GM18508 (cell line): ENCODE measurements around the gene ASCC1.
"Not testable (repeated sequence)": the region's sequence is repeated elsewhere in the genome, so short reads cannot be mapped to it uniquely, and the experiment has no call there.

Experiments
- ATAC-seq: cut with Tn5 transposase; IDR thresholded peaks from one replicate; pipeline ENCODE4 v1.9.1; 2021; ENCODE audit warnings: moderate number of reproducible peaks; ENCODE audit not compliant: insufficient read depth, unreplicated experiment

Gene ASCC1

GRCh38 chr10:72173619-72174296, 42.3 kb downstream of the ASCC1 start:
- no peak for ATAC-seq

- no peak for ATAC-seq
These were observed 42.8 kb downstream of the ASCC1 start for GRCh38 chr10:72173262-72173618.

GRCh38 chr10:72171175-72171630, 44.9 kb downstream of the ASCC1 start:
- ATAC-seq: no peak

DNA sequence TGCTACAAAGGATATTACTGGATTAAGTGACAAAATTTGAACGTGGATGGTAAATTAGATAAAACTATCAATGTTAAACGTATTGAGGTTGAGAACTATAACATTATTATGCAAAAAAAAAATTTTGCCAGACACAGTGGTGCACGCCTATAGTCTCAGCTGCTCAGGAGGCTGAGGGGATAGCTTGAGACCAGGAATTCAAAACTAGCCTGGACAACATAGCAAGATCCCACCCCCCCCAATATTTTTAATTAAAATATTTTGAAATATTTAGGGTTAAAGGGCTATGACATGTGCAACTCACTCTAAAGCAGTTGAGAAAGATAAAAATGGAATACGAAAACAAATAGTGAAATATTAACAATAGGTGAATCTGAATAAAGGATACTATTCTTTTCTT, 45.3 kb downstream of the ASCC1 start:
- no peak for ATAC-seq

DNA sequence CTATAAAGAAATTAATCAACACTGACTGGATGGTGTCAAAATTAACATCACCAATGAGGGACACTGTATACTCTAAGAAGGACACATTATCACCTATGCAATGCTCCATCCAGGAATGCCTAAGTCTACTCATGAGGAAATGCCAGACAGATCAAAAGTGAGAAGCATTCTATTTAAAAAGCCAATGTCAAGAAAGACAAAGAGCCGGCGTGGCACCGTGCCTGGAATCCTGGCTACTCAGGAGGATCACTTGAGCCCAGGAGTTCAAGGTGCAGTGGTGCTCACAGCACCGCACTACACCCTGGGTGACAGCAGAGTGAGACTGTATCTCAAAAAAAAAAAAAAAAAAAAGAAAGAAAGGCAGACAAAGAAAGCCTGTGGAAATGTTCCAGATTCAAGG, 45.8 kb downstream of the ASCC1 start:
- ATAC-seq: no peak

GRCh38 chr10:72167118-72167517, 49.0 kb downstream of the ASCC1 start:
- no peak for ATAC-seq

DNA sequence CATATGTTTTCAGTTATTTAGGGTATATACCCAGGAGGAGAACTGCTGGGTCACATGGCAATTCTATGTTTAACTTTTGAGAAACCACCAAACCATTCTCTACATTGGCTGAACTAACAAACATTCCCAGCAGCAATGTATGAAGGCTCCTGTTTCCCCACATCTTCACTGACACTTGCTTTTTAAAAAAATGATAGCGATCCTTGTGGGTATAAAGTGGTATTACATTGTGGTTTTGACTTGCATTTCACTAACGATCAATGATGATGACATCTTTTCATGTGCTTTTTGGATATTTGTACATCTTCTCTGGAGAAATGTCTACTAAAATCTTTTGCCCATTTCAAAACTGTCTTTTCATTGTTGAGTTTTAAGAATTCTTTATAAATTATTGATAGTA, 51.5 kb downstream of the ASCC1 start:
- ATAC-seq: no peak

DNA sequence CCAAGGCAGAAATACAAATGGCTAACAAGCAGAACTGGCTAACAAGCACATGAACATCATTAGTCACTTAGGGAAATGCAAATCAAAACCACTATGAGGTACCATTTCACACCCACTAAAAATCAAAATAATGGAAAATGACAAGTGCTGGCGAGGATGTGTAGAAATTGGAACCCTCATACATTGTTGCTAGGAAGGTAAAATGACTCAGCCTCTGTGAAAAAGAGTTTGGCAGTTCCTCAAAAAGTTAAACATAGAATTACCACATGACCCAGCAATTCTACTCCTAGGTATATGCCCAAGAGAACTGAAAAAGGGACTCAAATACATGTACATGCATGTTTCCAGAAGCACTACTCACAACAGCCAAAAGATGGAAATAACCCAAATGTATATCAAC, 53.1 kb downstream of the ASCC1 start:
- no peak for ATAC-seq

DNA sequence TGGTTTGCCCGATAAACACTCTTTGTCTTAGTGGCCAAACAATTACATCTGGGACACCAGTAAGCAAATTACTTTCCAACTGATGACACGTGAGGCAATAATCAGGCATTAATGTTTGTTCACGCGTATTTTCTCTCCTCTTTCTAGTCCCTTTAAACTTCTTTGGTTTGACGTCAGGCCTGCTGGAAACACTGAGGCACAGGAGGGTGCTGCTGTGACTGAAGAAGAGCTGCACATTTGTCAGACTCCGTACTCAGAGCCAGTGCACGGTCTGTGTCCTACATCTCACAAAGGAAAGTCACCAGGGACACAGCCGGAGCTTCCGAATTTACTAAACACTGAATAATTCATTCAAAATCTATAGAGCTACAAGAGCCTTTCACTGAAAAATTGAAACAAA, 57.9 kb downstream of the ASCC1 start:
- ATAC-seq: no peak

GRCh38 chr10:72156223-72156622, 59.9 kb downstream of the ASCC1 start:
- no peak for ATAC-seq

DNA sequence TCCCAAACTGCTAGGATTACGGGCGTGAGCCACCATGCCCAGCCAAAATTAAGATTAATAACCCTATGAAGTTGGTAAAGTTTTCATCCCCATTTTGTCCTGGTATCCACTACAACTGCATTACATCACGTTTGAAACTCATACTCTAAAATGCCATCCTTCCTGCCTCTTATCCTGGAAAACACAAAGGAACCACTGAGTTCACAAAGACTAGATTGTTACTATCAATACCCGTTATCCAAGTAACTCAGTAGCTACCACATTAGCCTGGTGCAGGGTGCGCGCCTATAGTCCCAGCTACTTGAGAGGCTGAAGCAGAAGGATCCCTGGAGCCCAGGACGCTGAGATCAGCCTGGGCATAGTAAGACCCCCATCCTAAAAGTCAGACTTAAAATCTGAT, 63.8 kb downstream of the ASCC1 start:
- no peak for ATAC-seq

DNA sequence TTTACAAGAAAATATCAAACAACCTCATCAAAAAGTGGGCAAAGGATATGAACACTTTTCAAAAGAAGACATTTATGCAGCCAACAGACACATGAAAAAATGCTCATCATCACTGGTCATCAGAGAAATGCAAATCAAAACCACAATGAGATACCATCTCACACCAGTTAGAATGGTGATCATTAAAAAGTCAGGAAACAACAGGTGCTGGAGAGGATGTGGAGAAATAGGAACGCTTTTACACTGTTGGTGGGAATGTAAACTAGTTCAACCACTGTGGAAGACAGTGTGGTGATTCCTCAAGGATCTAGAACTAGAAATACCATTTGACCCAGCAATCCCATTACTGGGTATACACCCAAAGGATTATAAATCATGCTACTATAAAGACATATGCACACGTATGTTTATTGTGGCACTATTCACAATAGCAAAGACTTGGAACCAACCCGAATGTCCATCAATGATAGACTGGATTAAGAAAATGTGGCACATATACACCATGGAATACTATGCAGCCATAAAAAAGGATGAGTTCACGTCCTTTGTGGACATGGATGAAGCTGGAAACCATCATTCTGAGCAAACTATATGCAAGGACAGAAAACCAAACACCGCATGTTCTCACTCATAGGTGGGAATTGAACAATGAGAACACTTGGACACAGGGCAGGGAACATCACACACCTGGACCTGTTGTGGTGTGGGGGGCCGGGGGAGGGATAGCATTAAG, 65.2 kb downstream of the ASCC1 start:
- not testable (repeated sequence) for ATAC-seq

DNA sequence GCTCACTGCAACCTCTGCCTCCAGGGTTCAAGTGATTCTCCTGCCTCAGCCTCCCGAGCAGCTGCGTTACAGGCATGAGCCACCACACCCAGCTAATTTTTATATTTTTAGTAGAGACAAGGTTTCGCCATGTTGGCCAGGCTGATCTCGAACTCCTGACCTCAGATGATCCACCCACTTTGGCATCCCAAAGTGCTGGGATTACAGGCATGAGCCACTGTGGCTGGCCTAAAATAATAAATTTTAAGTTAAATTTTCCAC, 68.8 kb downstream of the ASCC1 start:
- not testable (repeated sequence) for ATAC-seq

- no peak for ATAC-seq
These were observed 69.3 kb downstream of the ASCC1 start for GRCh38 chr10:72146559-72147323.

GRCh38 chr10:72146071-72146470, 70.0 kb downstream of the ASCC1 start:
- no peak for ATAC-seq

GRCh38 chr10:72145657-72146056, 70.4 kb downstream of the ASCC1 start:
- ATAC-seq: no peak

DNA sequence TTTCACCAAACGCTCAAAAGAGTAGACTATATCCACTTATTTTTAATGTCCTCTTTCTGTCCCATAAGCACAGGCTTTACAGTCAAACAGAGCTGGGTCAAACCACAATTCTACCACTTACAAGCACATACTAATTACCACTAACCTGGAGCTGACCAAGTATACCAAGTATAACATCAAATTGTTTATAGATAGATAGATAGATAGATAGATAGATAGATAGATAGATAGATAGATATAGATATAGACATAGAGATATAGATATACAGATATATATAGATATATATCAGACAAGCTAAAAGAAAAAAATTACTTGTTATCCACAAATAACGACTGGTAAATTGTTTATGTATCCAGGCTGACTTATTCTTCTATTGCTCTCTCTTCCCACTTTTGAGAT, 75.2 kb downstream of the ASCC1 start:
- ATAC-seq: no peak

DNA sequence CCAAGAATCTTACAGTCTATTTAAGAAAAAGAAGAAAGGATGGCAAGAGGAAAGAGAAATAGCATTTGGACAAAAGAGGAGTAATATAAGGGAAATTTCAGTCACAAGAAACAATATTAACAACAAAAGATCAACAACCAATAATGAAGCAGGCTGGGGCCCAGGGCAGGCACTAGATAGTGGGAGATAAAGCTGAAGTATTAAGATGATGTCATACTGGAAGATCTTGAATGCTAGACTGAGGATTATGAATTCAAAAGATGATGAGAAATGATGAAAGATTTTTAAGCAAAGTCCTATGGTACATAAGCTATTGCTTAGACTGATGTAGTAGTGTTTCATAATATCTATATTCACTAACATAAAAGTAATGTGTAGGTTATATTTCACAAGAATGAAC, 75.9 kb downstream of the ASCC1 start:
- ATAC-seq: no peak

GRCh38 chr10:72137583-72137982, 78.5 kb downstream of the ASCC1 start:
- ATAC-seq: no peak

- not testable (repeated sequence) for ATAC-seq
These were observed 79.9 kb downstream of the ASCC1 start for GRCh38 chr10:72136225-72136624.
